RCC 7860 (cell line): Measurements from ENCODE around the gene LRG1.

Source experiments
- DNase-seq: peaks from one replicate; pipeline ENCODE4 v3.0.0-alpha.2; 2015; ENCODE audit warnings: low spot score
- FAIRE-seq: peaks from 2 replicates; lab custom pipeline; 2012; peaks lifted over from hg19 to GRCh38; lab: Jason Lieb, UNC

LRG1 gene

DNA sequence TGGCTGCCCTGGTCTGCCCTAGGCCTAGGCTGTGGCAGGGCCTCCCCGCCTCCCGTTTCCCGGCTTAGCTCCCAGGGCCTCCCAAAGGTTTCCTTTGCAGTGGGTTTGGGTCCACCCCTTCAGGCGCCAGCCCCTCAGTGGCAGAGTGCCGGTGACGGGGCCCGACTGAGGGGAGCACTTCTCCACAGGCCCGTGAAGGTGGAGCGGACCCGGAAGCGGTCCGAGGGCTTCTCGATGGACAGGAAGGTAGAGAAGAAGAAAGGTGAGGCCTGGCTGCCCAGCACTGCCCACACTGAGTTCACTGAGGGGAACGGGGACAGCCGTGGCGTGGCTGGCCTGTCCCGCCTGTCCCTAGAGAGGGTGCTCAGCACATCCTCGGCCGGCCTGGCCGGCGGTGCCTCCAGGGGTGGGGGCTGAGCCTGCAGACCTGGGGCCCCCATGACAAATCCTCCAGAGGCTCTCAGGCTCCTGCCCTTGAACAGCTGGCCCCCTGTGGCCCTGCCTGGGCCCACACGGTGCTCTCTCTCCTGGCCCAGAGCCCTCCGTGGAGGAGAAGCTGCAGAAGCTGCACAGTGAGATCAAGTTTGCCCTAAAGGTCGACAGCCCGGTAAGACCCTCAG lies 42.0 kb downstream of the LRG1 start:
- no peak for FAIRE-seq

DNA sequence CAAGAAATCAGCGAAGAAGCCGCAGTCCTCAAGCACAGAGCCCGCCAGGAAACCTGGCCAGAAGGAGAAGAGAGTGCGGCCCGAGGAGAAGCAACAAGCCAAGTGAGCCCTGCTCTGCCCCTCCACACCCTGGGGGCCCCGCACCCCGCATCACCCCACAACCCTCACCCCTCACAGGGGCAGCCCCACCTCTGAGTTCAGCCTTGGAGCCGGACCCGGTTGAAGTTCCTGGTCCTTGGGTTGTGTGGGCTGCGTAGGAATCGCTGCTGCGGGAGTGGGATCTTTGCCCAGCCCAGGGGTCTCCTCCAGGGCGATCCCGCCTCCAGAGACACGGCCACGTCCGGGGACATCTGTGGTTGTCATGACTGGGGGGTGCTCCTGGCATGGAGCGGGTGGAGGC lies 43.5 kb downstream of the LRG1 start:
- FAIRE-seq (no peak), DNase-seq (no peak)

More for the DNA sequence above, 42.0 kb downstream of the LRG1 start:
- DNase-seq: no peak

GRCh38 chr19:4495471-4495870 lies 44.4 kb downstream of the LRG1 start:
- DNase-seq: no peak
- no peak for FAIRE-seq

GRCh38 chr19:4494691-4495064 lies 45.2 kb downstream of the LRG1 start:
- no peak for FAIRE-seq
- DNase-seq: no peak

DNA sequence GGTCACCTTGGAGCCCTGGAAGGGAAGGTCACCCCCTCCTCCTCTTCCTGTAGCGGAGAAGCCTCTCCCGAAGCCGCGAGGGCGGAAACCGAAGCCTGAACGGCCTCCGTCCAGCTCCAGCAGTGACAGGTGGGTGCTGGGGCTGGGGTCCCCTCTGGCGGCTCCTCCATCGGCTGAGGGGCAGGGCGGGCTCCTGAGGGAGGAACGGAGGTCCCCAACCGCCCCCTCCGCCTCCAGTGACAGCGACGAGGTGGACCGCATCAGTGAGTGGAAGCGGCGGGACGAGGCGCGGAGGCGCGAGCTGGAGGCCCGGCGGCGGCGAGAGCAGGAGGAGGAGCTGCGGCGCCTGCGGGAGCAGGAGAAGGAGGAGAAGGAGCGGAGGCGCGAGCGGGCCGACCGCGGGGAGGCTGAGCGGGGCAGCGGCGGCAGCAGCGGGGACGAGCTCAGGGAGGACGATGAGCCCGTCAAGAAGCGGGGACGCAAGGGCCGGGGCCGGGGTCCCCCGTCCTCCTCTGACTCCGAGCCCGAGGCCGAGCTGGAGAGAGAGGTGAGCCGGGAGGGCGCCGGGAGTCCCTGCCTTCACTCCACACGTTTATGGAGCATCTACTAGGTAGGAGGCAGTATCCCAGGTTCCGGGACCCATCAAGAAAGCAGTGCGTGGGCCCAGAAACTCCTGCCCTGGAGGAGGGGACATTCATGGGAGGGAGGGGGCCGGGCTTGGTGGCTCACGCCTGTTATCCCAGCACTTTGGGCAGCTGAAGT lies 45.7 kb downstream of the LRG1 start:
- DNase-seq: no peak
- no peak for FAIRE-seq

DNA sequence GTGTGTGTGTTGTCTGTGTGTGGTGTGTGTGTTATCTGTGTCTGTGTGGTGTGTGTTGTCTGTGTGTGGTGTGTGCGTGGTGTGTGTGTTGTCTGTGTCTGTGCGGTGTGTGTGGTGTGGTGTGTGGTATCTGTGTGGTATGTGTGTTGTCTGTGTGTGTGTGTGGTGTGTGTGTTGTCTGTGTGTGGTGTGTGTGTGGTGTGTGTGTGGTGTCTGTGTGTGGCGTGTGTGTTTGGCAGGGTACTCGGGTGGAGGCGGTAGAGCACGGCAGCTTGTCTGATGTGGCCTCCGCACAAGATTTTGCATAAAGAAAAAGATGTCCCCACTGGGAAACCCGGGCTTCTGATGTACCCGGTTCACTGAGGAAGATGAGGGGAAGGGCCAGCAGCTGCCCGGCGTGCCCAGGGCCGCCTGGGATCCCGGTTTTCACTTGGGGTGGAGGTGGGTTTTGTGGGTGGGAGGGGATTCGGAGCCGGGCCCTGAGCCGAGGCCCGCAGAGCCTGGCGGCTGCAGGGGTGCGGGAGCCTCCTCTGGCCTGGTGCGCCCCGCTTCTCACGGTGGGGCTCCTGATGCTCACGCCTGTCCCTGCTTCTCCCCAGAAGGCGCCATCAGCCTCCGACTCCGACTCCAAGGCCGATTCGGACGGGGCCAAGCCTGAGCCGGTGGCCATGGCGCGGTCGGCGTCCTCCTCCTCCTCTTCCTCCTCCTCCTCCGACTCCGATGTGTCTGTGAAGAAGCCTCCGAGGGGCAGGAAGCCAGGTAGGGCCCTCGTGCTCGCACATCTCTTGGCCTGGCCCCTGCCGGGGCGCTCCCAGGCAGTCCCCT lies 46.5 kb downstream of the LRG1 start:
- no peak for FAIRE-seq
- DNase-seq: no peak

GRCh38 chr19:4492337-4493103 lies 47.3 kb downstream of the LRG1 start:
- DNase-seq (no peak), FAIRE-seq (no peak)

DNA sequence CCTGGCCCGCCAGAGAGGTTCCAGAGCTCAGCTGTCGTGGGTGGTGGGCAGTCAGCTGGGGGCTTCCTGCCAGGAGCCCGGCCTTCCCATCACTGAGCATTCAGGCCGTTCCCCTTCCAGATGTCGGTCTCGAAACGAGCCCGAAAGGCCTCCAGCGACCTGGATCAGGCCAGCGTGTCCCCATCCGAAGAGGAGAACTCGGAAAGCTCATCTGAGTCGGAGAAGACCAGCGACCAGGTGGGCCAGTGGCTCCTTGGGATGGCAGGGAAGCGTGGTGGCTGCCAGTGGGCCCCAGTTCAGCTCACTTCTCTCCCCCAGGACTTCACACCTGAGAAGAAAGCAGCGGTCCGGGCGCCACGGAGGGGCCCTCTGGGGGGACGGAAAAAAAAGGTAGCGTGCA lies 48.4 kb downstream of the LRG1 start:
- no peak for FAIRE-seq
- no peak for DNase-seq

- no peak for FAIRE-seq
- DNase-seq: no peak
Observed at GRCh38 chr19:4488496-4488895, 51.3 kb downstream of the LRG1 start.

GRCh38 chr19:4487572-4487971 lies 52.3 kb downstream of the LRG1 start:
- no peak for FAIRE-seq
- no peak for DNase-seq
